NCI-H446 (cell line): Measurements from ENCODE around the gene CAMK1.

ENCODE experiments used
- DNase-seq, 2 experiments: peaks; one replicate each; lab custom pipeline; 2025; lab: John Stamatoyannopoulos, UW

CAMK1 gene

DNA sequence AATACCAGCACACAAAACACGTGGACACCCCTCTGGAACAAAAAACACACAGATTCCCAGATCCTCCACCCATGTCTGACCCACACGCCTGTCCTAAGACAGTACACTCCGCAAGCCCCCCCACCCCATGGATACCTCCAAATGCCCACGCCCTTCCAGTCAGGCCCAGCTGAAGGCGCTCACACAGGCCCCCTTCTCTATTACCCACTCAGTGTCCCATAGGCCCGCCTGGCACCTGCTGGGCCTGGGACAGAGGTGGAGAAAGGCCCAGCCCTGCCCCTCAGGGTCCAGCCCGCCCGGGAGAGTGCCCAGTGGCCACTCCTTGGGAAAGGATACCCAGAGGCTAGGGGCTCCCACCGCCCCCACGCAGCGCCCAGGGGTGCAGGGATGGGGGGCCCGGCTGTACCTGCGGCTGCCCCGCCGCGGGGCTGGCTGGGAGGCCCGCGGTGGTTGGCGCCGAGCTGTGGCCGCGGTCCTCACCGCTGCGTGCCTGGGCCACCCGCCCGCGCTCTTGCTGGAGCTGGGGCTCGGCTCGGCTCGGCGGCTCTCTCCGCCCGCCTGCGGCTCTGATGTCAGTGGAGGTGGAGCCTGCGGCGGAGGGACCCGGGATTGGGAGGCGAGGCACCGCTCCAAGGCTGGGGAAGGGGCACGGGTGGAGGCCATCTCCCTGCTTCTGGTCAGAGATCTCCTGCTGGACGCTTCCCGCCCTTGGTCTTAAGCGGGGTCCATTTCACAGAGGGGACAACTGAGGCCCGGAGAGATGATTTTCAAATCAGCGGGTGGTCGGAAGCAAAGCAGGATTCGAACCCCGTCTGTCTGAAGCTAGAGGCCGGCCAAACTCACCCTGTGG lies at the start of gene CAMK1:
CAMK1 (minus strand) TSS at position 522 of the 850 bp plus-strand sequence. CDS start 2,198 bp downstream, outside the sequence.
- DNase-seq = peak in 1 of 2 experiments; percentile 40

DNA sequence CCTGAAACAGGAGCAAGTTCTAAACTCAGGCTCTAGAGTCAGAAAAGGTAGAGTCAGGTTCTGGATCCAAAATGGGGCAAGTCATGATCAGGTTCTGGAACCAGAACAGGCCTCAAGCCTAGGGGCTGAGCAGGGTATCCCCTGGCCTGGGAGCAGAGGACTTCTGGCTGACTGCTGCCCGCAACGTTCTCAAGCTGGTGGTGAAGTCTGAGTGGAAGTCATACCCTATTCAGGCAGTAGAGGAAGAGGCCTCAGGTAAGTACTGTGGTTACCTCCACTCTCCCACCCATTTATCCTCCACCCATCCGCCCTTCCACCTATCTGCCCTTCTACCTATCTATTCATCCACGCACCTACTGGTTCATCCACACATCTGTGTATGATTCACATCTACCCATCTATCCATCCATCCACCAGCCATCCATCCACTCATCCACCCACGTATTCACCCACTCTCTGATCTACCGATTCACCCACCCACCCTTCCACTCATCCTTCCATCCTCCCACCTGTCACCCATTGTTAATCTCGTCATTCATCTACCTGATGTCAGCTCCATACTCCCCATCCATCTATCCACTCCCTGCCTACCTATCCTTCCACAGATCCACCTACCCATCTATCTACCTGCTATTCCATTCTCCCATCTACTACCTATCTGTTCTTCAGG lies 49.1 kb upstream of the CAMK1 start:
- no peak for DNase-seq

DNA sequence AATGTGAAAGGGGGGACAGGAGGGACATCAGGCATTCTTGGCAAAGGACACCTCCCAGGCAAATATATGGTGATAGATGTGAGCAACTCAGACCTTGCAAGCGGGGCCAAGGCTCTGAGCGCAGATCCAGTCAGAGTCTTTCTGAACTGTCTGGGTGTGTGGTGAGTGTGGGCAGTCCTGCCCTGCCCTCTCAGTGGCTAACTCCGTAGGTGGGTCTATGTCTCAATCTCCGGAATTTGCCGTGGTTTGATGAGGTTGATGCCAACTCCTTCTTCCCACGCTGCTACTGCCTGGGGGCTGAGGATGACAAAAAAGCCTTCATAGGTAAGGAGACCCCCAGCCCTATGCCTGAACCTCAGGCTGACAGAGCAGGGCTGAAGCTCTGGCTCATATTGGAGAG lies 47.7 kb upstream of the CAMK1 start:
- DNase-seq = no peak

DNA sequence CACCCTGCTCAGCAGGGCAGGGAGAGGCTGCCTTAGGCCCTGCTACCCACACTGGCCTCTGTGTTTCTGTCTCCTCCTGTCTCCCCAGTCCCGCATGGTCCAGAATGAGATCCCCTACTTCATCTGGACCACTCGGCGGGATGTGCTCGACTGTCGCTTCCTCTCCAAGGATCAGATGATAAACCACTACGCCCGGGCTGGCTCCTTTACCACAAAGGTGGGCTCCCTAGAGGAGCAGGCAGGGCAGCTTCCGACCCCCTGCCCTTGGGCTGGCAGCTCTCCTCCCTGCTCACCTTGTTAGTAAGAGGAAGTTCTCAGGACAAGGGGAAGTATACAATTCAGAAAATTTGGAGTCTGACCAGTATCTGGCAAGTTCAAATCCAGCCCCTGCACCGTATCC lies 46.2 kb upstream of the CAMK1 start:
- no peak for DNase-seq

DNA sequence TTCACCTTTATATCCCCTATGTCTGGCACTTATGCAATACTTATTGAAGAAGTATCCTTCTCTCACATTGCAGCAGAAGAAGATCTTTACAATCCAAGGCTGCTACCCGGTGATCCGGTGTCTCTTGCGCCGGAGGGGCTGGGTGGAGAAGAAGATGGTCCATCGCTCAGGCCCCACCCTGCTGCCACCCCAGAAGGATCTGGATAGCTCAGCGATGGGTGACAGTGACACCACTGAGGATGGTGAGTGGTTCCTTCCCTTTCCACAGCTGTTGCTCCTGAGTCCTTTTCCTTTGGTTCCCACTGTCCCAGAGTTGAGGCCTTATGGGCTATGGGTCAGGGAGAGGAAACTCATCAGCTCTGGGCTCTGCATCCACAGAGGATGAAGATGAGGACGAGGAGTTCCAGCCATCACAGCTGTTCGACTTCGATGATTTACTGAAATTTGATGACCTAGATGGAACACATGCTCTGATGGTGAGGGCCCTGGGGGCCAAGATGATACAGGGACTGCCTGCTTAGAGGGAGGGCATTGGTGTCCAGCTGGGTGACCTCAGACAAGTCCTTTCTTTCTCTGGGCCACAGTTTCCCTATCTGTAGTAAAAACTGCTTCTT lies 43.2 kb upstream of the CAMK1 start:
- no peak for DNase-seq

DNA sequence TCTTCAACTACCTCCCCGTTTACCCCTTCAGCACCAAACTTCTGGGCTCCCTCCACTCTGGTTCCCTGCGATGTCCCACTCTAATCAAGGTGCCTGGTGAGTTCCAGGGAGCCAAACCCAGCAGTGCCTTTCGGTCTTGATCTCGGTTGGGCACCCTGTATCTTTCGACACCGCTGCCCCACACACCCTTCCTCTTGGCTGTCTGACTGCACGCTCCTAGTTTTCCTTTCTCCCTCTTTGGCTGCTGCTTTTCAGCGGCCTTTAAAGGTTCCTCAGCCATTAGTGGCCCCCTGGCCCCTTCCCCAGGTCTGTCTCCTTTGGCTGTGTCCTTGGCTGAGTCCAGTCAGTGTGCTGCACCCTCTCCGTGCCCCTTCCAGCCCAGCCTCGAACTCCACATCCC lies 41.1 kb upstream of the CAMK1 start:
- DNase-seq = no peak

DNA sequence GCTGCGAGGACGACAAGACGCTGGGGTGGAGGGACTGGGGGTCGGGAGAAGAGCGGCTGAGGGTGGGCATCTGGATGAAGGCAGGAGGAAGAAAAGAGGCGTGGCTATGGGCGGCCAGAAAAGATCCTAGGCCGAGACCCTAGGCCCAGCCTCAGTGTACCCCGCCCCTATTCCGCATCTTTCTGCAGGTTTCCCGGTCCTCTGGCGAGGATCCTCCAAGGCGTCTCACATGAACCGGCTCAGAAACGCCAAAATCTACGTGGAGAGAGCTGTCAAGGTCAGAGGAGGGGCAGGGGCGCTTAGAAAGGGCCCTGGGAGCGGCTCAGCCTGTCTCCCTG lies 40.7 kb upstream of the CAMK1 start:
- DNase-seq = no peak

DNA sequence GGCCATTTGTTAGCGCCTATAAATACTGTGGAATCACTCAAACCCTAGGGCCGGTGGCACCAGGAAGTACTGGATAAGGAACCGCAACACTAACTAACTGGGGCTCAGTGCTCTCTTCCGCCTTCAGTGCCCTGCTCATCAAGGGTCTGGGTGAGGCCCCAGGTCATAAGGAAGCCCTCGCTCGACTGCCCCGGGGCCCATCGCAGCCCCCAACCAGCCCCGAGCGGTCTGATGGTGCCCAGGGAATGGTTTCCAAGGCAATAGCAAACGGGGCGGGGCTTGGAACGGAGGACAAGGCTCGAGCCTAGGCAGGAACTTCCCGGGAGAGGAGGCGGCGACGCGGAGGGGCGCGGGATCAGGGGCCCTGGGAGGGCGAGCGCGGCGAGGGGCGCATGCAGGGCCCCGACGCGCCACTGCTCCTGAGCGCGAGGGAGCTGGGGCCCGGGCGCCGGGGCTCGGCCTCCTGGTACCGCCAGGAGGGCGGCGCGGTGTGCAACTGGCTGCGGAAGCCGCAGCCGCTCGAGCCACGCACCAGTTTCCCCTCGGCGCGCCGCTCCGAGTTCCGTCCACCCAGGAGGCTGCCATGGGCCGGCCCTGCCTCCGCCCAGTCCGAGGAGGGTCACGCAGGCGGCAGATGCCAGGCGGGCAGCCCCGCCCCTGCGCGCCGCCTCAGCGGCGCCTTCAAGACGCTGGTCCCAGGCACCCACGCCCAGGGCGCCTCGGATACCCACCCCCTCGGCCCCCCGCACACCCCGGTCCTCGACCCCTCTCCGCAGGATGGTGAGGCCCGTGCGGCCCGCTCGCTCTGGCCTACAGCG lies 40.1 kb upstream of the CAMK1 start, which contains the start of gene TTLL3:
TTLL3 (plus strand) TSS at position 648 of the 818 bp plus-strand sequence. CDS start 400 bp downstream, outside the sequence.
- DNase-seq = peak; percentile 16 to 55

DNA sequence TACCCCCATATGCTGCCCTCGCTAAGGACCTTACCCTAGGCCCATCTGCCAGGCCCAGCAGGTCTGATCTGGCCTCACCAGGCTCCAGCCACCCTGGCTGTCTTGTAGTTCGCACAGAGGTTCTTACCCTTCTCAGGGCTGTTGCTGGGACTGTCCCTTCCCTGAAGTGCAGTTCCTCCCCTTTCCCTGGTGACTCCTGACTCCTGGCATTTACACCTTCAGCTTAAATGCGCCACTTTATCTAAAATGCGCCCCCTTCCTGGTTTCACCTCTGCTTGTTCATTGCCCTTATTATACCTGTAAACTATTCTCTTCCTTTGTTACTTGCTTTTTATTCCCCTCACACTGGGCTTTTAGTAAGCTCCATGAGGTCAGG lies 39.5 kb upstream of the CAMK1 start:
- DNase-seq = no peak

DNA sequence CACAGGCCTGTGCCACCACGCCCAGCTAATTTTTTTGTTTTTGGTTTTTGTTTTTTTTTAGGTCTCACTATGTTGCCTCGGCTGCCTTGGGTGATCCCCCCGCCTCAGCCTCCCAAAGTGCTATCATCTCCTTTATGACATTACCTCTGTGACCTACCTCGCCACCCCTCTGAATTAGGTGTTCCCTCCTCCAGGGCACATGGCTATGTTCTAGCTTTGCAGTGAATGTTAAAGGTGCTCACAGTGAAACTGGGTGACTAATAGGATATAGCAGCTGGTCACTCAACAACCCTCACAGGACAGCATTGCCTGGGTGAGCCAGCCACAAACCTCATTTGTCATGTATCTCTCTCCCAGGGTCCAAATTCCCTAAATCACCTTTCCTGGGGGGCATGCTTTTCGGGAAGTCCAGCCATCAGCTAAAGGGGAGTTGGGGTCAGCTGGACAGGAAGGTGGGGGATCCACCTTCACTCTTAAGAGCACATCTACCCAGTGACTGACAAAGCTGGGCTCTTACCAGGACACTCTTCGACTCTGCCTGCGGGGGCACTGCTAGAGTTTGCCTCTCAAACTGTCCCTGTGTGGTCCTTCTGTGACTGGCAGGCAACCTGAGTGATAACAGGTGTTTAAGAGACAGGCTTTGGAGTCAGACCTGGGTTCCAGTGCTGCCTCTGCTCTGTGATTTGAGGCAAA lies 38.7 kb upstream of the CAMK1 start:
- peak in 1 of 2 experiments; percentile 8 for DNase-seq

DNA sequence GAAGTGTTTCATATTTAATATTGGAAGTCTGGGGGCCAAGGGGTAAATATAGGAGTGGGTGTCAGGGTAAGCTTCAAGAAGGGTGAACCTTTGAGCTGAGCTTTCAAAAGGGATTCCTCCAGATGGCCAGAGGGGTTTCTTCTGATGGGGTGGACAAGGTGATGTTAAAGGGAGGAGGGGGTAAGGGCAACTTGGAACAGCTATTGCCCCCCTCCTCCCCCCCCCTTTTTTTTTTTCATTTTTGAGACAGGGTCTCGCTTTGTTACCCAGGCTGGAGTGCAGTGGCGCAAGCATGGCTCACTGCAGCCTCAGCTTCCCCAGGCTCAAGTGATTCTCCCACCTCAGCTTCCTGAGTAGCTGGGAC lies 38.2 kb upstream of the CAMK1 start:
- no peak for DNase-seq

DNA sequence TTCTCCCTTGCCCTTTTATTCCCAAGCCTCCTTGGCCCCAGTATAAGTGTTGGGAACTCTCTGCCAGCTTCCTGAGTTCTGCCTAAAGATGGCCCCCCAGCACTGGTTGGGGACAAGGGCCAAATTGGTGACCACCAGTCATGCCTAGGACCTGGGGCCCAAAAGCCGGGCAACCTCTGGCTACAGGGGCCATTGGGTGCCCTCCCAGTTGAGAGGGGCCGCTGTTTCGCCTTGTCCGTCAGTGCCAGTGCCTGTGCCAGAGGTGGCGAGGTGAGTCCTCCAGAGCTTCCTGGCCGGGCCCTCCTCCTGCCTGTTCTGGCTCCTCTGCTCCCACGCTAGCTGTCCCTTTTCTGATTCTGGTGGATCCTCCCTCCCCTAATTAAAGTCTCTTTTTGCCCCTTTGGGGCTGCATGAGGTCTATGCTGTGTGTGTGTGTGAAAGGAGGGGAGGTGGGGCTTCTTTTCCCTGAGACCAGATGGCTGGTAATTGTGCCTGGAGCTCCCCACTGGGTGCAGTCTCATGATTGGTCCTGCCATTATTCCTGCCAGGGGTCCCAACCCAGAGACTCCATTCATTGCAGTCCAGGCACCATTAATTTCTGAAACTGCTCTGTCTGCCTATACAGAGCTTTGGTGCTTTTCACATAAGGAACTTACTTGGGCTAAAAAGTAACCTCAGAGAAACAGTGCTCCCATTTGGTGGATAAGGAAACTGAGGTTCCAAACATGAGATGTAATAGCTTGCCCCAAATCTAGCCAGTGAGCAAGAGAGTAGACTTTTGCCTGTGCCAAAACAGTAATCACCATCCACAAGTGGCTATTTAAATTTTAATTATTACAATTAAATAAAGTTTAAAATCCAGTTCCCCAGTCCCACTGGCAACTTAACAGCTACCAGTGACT lies 37.2 kb upstream of the CAMK1 start:
- DNase-seq = no peak

DNA sequence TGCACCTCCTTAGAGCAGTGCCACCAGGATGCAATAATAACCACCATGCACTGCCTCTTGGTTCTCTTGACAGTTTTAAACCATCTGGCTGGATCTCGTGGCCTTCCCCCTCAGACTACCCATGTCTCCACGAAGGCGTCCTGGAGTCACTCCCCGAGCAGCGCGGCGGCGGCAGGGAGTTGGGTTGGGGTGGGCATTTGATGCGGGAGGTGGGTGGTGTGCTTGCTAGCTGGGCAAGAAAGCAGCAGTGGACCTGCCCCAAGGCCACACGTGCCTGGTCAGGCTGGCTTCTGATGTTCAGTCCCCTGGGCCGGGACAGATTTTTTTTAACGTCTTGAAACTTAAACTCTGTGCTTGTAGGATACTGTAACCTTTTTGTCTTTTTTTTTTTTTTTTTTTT lies 36.4 kb upstream of the CAMK1 start:
- no peak for DNase-seq

DNA sequence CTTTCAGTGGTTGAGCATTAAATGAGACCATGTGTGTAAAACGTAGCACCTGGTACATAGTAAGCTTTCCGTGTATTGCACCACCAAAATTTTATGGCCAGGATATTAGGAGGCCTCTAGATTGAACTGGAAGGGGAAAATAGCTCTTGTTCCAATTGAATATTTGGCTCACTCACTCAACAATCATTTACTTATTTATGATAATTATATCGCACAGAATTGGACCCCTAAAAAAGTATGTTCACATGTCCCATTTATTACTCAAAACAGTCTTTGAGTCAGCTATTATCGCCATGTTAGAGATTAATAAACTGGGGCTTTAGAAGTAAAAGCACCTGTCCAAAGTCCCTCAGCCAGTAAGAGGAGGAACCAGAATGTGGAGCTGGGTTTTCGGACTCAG lies 35.2 kb upstream of the CAMK1 start:
- no peak for DNase-seq

DNA sequence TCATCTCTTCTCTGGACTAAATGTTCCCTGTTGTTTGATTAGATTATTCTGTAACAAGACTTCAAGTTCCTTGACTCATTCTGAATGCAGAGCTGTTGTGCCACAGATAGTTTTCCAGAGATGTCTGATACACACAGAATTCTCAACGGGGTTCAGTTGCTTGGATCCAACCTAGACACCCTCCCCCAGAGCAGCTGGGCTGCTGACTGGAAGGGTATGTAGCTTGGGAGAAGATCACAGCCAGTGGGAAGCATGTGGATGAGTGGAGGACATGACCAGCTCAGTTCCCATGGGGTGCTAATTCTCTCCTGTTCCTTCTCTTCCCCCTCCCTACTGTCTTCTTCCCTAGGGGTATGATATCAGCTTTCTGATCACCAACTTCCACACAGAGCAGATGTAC lies 33.7 kb upstream of the CAMK1 start:
- no peak for DNase-seq

DNA sequence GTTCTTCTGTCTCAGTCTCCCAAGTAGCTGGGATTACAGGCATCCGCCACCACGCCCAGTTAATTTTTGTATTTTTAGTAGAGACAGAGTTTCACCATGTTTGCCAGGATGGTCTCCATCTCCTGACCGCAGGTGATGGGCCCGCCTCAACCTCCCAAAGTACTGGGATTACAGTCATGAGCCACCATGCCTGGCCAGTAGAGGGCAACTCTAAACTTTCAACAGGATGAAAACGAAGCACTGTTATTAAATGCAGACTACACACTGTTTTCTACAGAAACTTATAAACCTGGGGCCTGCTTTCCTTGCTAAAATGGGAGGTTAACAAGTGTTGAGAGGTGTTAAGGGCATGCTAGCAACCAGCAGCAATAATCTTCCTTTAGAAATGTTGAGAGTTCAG lies 30.8 kb upstream of the CAMK1 start:
- DNase-seq = no peak

DNA sequence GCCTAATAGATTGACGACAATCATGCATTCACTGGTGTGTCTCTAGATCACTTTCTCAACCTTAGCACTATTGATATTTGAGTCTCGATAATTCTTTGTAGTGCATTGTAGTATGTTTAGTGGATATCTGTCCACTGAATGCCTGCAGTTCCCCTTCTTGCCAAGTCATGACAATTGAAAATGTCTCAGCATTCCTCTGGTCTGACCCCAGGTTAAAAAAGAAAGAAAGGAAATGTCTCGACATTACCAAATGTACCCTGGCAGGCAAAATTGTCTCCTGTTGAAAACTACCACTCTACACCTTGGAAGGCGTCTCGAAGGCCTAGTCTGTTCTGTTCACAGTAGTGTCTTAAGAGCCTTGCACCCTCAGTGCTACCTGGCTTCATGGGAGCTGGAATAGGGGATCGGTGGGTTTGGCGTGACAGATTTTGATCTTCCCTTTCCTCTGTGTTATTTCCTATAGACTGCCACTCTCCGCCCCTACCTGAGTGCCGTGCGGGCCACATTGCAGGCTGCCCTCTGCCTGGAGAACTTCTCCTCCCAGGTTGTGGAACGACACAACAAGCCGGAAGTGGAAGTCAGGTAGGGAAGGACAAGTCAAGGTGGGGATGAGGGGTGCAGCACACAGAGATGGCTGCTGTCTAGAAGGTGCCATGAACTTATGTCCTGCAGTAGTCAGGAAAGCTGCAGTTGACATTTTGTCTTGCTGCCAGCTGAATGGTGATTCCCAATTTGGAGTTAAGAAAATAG lies 27.6 kb upstream of the CAMK1 start:
- no peak for DNase-seq

DNA sequence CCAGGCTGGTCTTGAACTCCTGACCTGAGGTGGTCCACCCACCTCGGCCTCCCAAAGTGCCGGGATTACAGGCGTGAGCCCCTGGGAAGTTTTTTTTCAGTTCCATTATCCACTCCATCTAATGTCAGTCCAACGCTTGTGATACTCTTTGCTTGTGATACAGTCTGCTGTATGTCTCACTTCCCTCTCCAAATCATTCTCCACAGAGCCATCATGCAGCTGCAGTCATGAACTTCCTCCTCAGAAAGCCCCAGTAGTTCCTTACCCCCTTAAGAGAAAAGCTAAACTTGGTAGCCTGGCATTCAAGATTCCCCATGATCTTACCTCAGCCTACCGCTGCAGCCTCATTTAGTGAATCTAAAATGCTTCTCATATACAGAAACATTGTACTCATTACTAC lies 25.5 kb upstream of the CAMK1 start:
- DNase-seq = no peak

DNA sequence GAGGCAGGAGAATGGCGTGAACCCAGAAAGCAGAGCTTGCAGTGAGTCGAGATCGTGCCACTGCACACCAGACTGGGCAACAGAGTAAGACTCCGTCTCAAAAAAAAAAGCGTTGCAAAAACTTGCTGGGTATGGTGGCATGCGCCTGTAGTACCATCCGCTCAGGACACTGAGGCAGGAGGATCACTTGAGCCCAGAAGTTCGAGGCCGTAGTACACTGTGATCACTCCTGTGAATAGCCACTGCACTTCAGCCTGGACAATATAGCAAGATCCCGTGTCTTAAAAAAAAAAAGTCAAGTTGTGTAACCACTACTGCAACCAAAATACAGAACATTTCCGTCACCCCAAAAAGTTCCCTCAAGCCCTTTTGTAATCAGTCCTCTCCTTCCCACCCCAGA lies 24.7 kb upstream of the CAMK1 start:
- DNase-seq = no peak
